GM12873 (cell line): ENCODE measurements around the gene TRANK1.

Experiments
- CTCF ChIP-seq: IDR thresholded peaks from 2 replicates; pipeline ENCODE4 v1.5.1; 2012; ENCODE audit warnings: low read depth, mild to moderate bottlenecking, moderate library complexity, low read length, control low read depth; ENCODE audit not compliant: insufficient read depth; ENCODE audit errors: missing control alignments

TRANK1 gene

DNA sequence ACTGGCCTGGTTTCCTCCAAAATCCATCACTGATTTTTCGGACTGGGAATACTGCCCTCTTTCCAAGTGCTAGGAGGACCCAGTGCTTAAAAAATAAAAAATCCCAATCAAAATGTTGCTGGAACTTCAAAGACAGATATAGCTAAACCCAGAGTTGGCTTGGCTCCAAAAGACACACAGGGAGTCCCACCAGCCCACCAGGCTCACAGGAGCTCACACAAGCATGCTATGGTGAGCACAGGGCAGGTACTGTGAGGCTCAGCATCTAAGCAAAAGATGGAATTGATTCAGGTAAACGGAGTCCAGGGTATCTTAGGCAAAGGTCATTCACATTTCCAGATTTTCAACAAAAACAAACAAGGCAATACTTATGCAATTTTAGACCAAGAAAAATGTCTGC, 3.7 kb downstream of the TRANK1 start:
- no peak for TF ChIP-seq CTCF

DNA sequence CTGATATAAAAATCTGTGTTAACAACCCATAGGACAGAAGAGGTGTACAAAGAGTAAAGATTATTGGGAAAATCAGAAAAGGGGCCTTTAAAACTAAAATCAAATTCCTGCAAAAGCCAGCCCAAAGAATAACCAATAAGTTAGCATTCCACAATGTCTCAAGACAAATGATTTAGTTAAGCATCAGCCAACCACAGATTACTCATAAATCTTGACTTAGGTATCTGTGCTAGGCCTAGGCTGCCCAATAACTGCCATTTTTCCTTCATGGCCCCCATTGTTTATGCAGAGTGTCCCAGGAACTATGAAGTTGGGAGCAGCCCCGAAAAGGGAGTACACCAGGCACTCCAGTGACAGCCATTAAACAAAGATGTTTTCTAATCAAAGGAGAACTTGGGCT, 7.4 kb downstream of the TRANK1 start:
- TF ChIP-seq CTCF, result no peak

DNA sequence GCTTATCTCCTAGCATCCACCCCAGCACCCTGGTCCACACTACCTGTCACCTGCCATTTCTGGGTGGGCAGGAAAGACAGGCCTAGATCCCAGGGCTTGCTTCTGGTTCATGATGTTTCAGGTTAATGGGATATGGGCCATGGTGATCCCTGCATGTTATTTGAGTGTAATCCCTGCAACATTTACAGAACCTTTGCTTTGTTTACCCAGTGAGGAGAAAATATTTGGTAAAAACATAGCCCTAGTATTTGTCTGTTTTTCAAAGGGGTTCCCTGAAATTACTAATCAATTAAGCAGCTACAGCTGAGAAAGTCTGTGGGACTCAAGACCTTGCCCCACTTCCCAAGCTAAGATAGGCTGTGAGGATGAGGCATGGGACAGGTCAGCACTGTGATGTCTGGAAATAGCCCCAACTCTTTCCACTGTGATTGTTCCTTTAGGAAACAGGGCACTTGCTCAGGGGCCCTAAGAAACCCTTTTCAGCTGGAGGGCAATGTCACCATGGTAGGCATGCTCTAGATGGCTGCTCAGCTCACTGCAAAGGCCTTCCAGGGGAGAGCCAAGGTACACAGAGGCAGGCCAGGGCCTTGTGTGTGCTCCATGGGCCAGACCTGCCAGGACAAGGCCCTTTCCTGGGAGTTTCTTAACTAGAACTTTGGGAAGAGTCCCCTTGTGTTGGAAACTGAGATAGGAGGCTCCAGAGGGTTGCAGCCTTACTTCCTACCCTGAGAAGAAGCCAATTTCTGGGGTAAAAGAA, 11.1 kb downstream of the TRANK1 start:
- TF ChIP-seq CTCF, result no peak

DNA sequence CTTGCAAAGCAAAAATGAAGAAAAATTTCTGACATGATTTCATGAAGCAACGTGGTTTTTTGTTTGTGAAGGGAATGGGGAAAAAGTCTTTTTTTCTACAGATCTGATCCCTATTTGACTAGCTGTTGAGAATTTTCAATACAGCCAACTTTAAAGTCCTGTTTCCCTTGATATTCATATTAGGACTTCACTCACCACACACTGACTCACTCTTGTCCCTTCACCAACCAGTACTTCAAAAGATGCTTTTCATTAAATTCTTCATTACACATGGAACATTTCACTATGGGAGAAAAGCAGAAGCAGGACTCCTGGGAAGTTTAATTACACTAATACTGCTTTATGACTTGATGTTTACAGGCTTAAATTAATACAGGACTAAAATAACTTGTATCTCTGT, 16.6 kb downstream of the TRANK1 start:
- no peak for TF ChIP-seq CTCF

GRCh38 chr3:36926292-36926897, 18.5 kb downstream of the TRANK1 start:
- TF ChIP-seq CTCF, result no peak

GRCh38 chr3:36924744-36925521, 19.9 kb downstream of the TRANK1 start:
- no peak for TF ChIP-seq CTCF
